Hepatocyte (in vitro differentiated cells): ENCODE measurements around the gene TMEM238L.

Experiments used
- CTCF ChIP-seq: fragments of 200-600 bp; sonication (generic); IDR thresholded peaks from 2 replicates; pipeline ENCODE4 v1.5.1; 2016; ENCODE audit warnings: antibody characterized with exemption, mild to moderate bottlenecking; ENCODE audit not compliant: poor library complexity
- EZH2 ChIP-seq: fragments of 200-600 bp; sonication (generic); IDR thresholded peaks from 2 replicates; pipeline ENCODE4 v1.6.1; 2016; ENCODE audit warnings: antibody characterized with exemption, mild to moderate bottlenecking, borderline replicate concordance
- EZH2phosphoT487 ChIP-seq: fragments of 200-600 bp; sonication (generic); IDR thresholded peaks from one replicate; pipeline ENCODE4 v1.6.1; 2018; ENCODE audit warnings: antibody characterized with exemption, mild to moderate bottlenecking, low read depth, moderate library complexity; ENCODE audit not compliant: unreplicated experiment, severe bottlenecking

GRCh38 chr17:10807704-10808128, 3.8 kb upstream of the TMEM238L start:
- no peak for TF ChIP-seq EZH2
- no peak for TF ChIP-seq CTCF
- TF ChIP-seq EZH2phosphoT487, result no peak
